GM19035 (cell line): Measurements from ENCODE around the gene CTNS.

Source experiments
- ATAC-seq: cut with Tn5 transposase; IDR thresholded peaks from one replicate; pipeline ENCODE4 v1.9.1; 2021; ENCODE audit not compliant: unreplicated experiment

Gene CTNS

DNA sequence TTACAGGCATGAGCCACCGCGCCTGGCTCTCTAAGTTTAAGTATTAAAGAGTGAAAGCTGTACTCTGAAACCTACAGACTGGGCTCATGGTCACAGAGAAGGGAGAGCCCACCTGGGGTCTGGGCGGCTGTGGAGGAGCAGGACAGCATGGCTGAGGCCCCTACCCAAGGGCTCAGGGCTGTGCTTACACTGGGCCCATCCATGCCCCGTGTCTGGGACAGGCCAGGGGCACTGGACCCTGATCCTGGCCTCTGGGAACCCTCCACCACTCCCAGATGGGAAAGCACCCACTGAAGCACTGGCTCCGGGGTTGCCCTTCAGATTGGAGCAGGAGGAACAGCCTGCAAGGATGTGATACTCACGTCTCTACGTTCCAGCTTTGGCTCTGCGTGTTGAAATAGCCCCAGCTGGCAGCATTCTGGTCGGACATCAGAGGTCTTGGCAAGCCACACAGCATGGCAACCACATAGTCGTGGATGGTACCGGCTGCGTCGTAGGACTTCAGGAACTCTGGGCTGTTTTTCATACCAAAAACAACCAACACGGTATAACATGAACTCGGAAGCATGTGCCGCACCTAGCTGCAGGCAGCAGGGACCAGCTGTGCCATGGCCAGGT is 13.5 kb upstream of the CTNS start:
- ATAC-seq, result no peak

DNA sequence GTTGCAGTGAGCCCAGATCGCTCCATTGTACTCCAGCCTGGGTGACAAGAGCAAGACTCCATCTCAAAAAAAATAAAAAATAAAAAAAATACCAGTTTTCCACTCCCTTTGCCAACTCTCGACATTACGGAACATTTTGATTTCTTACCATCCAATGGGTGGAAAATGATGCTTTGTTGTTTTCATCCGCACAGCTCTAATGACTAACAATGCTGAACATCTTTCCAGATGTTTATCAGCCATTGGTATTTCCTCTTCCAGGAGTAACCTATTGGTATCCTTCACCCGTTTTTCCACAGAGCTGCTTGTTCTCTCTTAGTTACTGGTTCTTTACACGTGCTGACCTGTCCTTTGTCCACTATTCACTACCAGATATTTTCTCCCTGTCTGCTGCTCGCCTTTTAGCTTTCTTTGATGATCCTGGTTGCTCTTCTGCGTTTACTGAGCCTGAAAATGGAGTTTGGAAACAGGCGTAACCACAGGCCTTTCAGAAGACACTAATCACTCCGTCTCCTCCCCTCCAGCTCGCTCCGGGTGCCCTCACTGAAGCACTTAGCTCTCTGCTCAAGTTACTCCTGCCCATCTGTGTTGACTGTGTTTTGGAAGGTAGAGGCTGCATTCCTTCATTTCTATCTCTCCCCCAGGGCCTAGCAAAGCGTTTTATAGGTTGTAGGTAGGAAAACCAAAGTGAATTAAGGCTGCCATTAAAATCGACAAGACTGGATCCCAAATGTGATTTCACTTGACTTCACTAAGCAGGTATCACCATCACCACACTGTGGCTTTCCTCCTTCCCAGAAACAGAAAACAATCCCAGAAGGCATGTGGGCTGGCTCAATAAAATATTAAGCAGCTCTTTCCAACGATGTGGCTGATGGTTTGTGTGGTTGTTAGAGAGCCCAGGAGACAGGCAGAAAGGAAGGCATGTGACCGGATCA is 9.5 kb upstream of the CTNS start:
- no peak for ATAC-seq

DNA sequence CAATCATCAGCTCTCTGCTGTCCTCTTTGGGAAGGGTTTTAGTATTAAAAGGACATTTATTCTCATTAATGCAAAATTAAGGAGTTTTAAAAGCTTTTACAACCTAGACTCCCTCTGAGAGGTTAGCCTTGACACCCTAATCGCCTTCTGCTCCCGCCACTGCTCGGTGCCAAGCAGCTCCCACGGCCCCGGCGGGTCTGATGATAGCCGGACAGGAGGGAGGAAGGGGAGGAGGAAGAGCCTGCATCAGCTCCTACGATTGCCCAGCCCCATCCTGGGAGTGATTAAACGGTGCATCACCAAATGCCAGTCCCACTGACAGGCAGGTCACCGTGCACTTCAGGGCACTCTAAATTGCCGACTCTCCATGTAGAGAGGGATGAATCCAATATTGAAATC is 8.8 kb upstream of the CTNS start:
- ATAC-seq, result no peak

DNA sequence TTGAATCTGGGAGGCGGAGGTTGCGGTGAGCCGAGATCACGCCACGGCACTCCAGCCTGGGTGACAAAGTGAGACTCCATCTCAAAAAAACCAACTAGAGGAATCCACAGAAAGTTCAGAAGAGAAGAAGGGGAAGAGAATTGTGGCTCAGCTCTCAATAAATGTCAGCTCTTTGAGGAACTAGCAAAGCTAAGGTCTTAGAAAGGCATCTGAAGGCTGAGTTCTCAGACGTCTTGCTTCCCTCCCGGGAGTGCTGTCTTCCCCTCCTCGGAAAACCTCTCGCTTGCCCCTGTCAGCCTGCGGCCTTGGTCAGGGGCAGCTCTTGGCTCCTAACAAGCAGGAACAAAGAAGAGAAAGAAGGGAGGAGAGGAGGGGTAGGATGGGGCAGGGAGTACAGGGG is 5.8 kb upstream of the CTNS start:
- ATAC-seq, result no peak

DNA sequence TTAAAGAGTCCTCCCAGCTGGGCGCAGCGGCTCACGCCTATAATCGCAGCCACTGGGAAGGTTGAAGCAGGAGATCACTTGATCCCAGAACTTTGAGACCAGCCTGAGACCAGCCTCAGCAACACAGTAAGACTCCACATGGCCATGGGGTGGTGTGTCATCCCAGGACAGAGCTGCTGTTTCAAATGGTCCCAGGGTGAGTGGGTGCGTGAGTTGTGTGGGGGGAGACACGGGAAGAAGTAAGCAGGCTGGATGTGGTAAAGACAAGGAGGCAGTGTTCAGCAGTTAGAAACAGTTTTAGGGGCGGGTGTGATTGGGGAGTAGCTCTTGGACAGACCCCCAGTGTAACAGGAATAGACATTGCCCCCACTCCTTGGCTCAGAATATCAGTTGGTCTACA is 4.3 kb upstream of the CTNS start:
- no peak for ATAC-seq

DNA sequence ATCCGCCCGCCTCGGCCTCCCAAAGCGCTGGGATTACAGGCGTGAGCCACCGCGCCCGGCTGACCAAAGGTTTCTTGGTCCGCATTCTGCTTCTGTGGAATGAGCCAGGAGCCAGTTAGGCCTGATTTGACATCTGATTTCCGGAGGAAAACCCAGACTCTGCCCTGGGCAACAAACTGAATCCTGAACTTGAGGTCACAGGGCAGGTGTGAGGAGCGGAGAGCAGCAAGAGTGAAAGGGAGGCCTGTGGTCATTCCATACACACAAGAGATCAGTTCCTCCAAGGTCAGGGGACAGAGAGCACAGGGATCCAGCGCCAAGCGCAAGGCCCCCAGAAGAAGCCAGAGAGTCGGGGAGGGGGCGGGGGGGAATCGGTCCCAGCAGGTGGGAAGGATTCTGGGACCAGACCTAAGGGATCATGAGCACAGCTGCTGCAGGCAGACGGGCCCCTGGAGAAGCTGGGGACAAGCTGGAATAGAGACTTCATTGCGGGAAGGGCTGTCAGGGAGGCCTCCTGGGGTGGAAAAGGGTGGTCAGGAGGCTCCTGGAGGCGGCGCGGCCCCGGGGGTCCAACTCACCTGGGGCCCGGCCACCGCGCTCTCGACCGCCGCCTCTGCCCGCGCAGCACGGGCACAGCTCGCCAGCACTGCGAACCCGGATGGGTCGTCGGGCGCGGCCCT is 946 bp upstream of the CTNS start:
- ATAC-seq, result no peak

DNA sequence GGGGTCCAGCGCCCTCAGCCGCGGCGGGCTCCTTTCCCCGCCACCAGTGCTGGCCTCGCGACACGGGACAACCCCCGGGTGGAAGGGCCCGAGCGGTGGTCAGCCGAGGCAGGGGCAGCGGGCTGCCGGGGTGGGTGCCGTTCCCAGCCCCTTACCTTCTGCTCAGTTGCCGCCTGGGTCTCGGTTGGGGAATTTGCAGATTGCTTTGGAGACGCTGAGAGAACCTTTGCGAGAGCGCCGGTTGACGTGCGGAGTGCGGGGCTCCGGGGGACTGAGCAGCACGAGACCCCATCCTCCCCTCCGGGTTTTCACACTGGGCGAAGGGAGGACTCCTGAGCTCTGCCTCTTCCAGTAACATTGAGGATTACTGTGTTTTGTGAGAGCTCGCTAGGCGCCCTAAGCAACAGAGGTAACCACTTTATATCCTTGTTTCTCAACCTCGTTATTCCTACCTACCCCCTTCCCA is 381 bp downstream of the CTNS start:
- peak; percentile 11 for ATAC-seq

DNA sequence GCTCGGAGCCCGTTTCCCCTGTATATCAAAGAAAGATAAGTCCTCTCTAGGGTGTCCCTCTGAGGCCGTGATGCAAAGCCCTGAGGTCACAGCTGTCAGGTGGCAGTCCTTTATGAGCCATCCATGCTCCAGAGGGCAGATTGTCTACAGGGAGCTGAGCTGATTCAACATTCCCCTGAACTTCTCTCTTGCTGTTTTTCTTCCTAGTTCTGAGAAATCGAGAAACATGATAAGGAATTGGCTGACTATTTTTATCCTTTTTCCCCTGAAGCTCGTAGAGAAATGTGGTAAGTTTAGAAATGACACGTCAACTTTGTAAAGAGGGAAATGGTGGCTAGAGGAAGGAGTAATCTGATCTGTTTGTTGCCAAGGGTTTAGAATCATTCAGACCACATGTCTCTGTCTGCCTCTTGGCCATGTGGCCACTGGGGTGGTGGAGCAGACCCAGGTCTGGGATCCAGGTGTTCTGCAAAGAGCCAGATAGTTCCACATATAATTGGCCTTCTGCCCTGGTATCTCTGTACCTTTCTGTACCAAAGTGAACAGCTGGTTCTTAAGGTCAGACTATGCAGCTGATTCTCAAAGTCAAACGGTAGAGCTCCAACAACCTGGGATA is 3.5 kb downstream of the CTNS start:
- ATAC-seq, result no peak

DNA sequence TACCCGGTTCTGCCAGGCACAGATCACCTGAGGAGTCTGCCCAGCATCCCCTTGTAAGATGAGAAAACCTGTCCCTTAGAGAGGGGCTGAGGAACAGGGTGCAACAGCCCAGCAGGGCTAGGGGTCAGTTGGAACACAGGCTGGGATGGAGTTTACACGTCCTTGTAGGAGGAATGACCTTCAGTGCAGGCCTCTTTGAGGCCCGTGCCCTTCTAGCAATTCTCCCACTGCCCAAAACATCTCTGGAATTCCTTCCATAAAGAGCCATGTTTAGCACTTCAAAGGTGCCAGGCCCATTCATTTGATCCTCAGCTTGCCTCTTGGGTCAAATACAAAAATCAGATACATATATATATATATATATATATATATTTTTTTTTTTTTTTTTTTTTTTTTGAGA is 4.5 kb downstream of the CTNS start:
- ATAC-seq, result no peak

DNA sequence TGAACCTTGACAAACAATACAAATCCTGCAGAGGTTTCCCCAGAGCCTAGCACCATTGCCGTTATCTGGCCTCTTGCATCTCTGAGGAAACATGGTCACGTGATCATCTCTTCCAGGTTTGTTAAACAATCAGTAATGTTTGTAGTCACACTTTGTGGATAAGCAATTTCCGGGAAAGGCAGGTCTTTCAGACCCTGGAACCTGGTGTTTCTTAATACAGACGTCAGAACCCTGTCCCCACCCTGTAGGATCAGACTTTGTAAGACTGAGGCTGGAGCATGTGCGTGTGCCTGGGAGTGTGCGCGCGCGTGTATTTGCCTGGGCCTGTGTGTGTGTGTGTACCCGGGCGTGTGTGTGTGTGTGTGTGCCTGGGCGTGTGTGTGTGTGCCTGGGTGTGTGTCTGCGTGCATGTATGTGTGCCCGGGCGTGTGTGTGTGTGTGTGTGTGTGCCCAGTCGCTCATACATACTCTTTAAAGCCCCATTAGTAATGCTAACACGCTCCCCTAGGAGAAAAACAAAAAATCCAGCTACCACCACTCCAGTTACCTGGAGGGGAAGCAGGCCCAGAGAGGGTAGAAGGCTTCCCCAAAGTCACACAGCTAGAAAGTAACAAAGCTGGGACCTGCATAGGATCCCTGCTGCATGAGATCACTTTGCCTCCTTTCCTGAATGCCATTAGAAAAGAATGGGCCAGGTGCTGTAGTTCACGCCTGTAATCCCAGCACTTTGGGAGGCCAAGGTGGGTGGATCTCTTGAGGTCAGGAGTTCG is 5.3 kb downstream of the CTNS start:
- no peak for ATAC-seq

DNA sequence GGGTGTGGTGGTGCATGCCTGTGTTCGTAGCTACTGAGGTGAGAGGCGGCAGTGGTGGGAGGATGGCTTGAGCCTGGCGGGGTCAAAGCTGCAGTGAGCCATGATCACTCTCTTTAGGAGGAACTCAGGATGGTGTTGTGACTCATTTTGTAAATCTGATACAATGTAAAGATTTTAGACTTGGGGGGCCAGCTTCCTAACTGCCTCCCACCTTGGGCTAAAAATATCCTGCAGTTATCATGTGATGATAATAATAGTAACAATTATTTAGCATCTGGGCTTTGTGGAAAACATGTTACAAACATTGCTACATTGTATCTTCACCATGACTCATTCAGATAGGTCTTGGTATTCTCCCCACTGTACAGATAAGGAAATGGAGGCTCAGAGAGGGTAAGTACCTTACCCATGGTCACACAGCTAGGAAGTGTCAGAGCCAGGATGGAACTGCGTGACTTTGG is 7.4 kb downstream of the CTNS start:
- ATAC-seq, result no peak

DNA sequence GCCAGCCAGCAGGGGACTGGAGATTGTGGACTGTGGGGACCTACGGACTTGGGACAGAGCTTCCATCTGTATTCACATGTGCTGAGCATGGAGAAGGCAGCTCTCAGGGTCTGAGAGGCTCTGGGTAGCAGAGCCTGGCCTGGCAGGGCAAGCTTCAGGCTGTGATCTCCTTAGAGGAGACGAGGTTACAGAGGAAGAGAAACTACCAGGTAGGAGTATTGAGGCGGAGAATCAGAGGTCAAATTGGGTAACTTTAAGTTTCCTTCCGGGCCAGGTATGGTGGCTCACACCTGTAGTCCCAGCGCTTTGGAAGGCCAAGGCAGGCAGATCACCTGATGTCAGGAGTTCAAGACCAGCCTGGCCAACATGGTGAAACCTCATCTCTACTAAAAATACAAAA is 8.8 kb downstream of the CTNS start:
- ATAC-seq, result no peak

DNA sequence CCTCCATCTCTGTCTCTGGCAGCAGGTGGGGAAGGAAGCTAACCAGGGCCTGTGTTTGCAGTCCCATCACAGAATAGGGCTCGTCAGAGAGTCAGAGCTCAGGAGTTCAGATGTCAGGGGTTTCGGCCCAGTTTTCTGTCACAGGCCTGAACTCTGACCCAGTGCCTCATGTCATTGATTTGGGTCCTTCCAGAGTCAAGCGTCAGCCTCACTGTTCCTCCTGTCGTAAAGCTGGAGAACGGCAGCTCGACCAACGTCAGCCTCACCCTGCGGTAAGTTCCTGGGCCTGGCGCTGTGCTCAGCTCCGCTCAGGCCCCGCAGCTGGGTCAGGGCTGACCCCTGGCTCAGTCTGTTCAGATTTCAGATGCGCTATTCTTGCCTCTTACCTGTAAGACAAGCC is 10.7 kb downstream of the CTNS start:
- no peak for ATAC-seq

DNA sequence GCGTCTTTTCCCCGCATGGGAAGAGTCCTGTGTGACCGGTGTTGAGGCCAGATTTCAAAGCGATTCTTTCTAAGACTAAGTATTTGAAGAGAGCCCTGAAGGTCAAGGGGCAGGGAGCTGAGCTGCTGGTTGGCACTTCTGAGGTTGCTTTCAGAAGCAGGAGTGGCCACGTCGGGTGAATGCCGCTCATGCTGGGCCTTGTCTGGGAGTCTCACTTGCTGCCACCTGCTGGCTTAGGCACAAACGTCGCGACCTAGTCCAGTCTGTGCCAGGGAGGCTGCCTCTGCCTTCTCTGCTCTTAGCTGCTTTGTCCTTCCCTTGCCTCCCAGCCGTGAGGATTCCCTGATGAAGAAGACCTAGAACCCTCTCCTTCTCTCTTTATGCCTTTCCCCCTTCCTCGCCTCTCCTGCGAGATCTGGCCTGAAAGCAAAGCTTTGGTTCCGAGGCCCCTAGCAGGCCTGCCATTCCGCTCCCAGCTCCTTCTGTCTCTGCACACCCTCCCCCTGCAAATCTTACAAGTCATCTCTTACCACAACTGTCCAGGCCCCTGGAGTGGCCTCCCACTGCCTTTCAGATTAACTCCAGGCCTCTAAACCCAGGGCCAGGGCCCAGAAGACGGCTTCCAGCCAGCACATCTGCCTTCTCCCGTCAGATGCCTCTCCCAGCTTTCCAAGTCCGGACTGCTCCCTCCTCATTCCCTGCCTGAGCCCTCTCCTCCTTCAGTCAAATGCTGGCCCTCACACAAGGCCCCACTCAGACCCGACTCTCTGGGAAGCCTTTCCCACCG is 11.4 kb downstream of the CTNS start:
- ATAC-seq, result no peak

DNA sequence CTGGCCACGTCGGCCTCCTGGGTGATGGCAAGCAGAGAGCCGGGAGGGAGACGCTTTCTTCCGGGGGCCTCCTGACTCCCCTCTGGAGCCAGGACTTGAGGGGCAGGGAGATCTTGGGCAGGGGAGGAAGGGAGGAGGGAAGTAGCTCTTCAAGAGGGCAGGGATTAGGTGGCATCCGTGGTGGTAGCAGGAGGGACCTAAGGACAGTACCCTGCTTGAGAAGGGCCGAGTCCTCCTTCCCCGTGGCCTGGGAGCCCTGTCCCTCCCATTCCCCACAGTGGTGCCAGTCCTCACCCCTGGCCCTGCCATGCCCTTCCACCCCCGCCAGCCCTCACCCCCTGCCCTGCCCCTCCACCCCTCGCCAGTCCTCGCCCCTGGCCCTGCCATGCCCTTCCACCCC is 19.2 kb downstream of the CTNS start:
- ATAC-seq, result no peak

DNA sequence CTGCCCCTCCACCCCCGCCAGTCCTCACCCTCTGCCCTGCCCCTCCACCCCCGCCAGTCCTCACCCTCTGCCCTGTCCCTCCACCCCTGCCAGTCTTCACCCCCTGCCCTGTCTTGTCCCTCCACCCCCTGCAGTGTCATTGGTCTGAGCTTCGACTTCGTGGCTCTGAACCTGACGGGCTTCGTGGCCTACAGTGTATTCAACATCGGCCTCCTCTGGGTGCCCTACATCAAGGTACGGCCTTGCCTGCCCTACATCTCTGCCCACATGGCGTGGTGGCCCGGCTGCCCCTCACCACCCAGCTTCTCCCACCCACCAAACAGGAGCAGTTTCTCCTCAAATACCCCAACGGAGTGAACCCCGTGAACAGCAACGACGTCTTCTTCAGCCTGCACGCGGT is 19.8 kb downstream of the CTNS start:
- no peak for ATAC-seq

DNA sequence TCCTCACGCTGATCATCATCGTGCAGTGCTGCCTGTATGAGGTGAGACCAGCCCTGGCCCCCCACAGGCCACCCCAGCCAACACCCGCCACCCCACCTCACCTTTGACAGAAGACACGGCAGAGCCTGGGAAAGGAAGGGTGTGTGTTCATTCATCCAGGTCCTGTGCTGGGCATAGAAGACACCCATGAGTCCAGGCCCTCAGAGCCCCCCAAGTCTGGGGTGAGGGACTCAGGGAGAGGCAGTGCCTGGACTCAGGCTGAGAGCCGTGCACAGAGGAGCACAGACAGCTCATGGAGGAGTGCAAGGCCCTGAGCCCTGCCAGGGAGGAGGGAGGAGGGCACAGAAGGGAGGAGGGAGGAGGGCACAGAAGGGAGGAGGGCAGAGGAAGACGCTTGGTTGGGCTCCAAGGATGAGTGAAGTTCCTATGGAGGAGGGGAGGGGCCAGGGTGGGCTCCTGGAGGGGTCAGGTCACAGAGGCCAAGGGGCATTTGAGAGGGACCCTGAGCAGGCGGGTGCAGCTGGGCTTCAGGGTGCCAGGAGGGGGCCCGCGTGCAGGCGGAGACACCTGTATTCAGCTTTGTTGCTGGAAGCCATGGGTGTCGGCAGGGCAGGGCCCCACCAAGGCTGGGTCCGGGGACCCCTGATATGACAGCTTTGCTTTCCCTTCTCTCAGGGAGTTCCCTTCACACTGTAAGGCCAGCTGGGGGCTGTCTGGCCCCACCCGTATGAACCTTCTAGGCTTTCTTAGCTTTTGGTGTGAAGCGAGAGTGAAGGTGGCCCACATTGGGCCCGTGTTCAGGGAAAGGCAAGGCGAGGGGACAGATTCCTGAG is 20.4 kb downstream of the CTNS start:
- ATAC-seq, result no peak

DNA sequence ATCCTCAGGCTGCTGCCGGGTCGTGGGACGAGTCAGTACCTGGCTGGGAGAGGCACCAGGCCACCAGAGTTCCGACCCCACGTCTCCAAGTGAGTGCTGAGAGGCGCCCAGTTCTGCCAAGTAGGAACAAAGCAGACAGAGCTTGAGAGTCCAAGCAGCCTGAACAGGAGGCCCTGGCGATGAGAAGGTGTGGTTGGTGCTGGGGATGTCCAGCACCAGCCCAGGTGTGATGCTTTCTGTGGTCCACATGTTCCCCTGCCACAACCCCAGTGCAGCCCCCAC is 21.0 kb downstream of the CTNS start:
- ATAC-seq, result no peak
